Measurements from ENCODE around the gene NRAS.

GRCh38 chr1:114715952-114716303 lies 643 bp downstream of the NRAS start:
- TF ChIP-seq EZH2phosphoT487 (IDR thresholded peaks at IDR 0.05; ENCODE audit: insufficient read depth, low read depth) (no peak), EZH2 (IDR thresholded peaks at IDR 0.05; ENCODE audit: insufficient read depth, poor library complexity, severe bottlenecking) (no peak)

All from GM23248 (cell line).